G401.6 (cell line): ENCODE measurements around the gene FOXN3.
"Not testable (repeated sequence)": the region's sequence is repeated elsewhere in the genome, so short reads cannot be mapped to it uniquely, and the experiment has no call there.

ENCODE experiments used
- FAIRE-seq: peaks from 2 replicates; lab custom pipeline; 2012; peaks lifted over from hg19 to GRCh38; lab: Jason Lieb, UNC

The FOXN3 gene

GRCh38 chr14:89126461-89126860 is 290.6 kb downstream of the FOXN3 start:
- FAIRE-seq = no peak

- FAIRE-seq = no peak
Observed at GRCh38 chr14:89125216-89125615, 291.8 kb downstream of the FOXN3 start.

- FAIRE-seq = no peak
Observed at GRCh38 chr14:89123851-89124250, 293.2 kb downstream of the FOXN3 start.

GRCh38 chr14:89123215-89123614 is 293.8 kb downstream of the FOXN3 start:
- no peak for FAIRE-seq

- no peak for FAIRE-seq
Observed at GRCh38 chr14:89121968-89122620, 294.9 kb downstream of the FOXN3 start.

GRCh38 chr14:89117012-89117411 is 300.0 kb downstream of the FOXN3 start:
- no peak for FAIRE-seq

GRCh38 chr14:89114109-89114508 is 302.9 kb downstream of the FOXN3 start:
- no peak for FAIRE-seq

- FAIRE-seq = no peak
Observed at GRCh38 chr14:89112720-89113119, 304.3 kb downstream of the FOXN3 start.

GRCh38 chr14:89111766-89112543 is 305.1 kb downstream of the FOXN3 start:
- not testable (repeated sequence) for FAIRE-seq

GRCh38 chr14:89111232-89111631 is 305.8 kb downstream of the FOXN3 start:
- not testable (repeated sequence) for FAIRE-seq

- FAIRE-seq = no peak
Observed at GRCh38 chr14:89110110-89110509, 306.9 kb downstream of the FOXN3 start.

- no peak for FAIRE-seq
Observed at GRCh38 chr14:89108608-89109007, 308.4 kb downstream of the FOXN3 start.

- FAIRE-seq = no peak
Observed at GRCh38 chr14:89107626-89108025, 309.4 kb downstream of the FOXN3 start.
